ENCODE data around the gene TMEM38A.
"Not testable (repeated sequence)": the region's sequence is repeated elsewhere in the genome, so short reads cannot be mapped to it uniquely, and the experiment has no call there.

Gene TMEM38A

DNA sequence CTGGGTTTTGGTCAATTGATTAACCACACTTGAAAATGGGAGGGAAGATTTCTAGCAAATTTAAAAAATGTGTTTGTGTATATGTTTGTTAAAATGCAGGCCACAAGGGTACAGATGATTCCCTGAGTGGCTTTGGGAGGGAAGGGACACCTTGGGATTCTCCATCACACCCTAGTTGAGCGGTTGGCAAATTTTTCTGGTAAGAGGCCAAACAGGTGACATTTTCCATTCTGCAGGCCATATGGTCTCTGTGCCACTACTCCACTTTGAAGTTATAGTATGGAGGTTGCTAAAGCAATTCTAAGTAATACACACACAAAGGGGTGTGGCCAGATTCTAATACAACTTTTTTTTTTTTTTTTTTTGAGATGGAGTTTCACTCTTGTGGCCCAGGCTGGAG lies 20.0 kb upstream of the TMEM38A start:
- DNase-seq, result no peak

DNA sequence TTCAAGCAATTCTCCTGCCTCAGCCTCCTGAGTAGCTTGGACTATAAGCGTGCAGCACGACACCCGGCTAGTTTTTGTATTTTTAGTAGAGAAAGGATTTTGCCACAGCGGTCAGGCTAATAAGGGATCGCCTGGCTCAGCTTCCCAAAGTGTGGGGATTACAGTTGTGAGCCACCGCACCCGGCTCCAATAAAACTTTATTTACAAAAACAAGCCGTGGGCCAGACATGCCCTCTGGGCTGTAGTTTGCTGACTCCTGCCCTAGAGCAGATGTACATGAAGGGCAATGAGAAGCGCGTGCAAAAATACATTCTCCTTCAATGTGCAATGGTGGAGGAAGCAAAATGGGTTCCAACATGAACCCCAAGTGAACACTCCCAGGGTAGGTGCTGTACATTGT lies 19.2 kb upstream of the TMEM38A start:
- DNase-seq, result no peak

- no peak for DNase-seq
Observed at GRCh38 chr19:16645140-16645539, 15.8 kb upstream of the TMEM38A start.

DNA sequence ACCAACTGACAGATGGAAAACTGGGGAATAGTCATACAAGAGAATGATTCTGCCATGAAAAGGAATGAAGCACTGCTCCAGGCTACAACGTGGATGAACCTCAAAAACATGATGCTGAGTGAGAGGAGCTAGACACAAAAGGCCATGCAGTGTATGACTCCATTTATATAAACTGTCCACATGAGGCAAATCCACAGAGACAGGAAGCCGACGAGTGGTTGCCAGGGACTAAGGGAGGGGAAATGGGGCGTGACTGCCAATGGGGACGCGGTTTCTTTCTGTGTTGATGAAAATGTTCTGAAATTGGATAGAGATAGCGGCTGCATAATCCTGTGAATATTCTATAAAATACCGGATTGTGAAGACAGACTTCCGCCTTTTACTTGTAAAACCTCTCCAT lies 11.2 kb upstream of the TMEM38A start:
- DNase-seq, result no peak

- DNase-seq, result no peak
Observed at GRCh38 chr19:16650821-16651220, 10.1 kb upstream of the TMEM38A start.

DNA sequence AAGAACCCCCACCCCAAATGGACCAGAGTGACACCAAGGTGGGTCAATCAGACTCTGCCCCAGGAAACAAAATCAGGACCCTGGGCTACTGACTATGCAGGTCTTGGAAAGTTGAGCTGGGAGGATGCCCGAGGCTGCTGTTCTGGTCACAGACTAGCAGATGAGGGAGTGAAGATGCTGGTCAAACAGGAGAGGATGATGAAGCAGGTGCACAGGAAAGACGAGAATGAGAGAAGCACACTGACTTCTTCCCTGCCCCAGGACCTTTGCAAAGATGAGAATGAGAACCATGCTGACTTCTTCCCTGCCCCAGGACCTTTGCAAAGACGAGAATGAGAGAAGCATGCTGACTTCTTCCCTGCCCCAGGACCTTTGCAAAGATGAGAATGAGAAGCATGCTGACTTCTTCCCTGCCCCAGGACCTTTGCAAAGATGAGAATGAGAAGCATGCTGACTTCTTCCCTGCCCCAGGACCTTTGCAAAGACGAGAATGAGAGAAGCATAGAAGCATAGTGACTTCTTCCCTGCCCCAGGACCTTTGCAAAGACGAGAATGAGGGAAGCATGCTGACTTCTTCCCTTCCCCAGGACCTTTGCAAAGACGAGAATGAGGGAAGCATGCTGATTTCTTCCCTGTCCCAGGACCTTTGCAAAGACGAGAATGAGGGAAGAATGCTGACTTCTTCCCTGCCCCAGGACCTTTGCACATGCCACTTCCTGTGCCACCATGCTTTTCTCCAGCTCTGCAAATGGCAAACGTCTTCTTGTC lies 9.3 kb upstream of the TMEM38A start:
- DNase-seq, result not testable (repeated sequence)

GRCh38 chr19:16652854-16653253 lies 8.1 kb upstream of the TMEM38A start:
- DNase-seq, result no peak

DNA sequence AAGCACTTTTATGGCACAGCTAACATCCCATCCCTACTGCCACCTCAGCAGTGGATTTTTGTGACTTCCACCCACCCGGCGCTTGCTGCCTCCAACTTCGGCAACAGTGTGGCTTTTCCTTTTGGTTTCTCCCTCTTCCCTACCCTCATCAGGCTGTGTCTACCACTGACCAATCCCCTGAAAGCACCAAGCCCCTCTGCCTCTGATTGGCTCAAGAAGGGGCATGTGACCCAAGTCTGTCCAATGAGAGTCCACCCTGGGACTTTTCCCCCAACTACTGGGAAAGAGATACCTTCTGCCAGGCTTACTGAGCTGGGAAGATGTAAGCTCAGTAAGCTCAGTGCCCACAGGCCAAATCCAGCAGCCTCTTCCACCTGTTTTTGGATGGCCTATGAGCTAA lies 6.8 kb upstream of the TMEM38A start:
- DNase-seq, result no peak

DNA sequence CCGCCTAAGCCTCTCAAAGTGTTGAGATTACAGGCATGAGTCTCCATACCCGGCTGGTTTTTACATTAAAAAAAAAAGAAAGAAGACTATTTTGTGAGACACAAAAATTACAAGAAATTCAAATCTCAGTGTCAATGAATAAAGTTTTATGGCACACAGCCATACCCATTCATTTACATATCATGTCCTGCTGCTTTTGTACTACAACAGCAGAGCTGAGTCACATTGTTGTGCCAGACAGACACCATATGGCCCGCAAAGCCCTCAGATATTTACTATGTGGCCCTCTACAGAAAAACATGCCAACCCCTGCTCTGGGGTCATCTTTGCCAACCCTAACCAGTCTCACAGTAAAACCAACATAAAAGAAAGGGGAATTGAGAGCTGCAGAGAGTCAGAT lies 6.3 kb upstream of the TMEM38A start:
- DNase-seq, result no peak

- no peak for DNase-seq
Observed at GRCh38 chr19:16655727-16656126, 5.2 kb upstream of the TMEM38A start.

DNA sequence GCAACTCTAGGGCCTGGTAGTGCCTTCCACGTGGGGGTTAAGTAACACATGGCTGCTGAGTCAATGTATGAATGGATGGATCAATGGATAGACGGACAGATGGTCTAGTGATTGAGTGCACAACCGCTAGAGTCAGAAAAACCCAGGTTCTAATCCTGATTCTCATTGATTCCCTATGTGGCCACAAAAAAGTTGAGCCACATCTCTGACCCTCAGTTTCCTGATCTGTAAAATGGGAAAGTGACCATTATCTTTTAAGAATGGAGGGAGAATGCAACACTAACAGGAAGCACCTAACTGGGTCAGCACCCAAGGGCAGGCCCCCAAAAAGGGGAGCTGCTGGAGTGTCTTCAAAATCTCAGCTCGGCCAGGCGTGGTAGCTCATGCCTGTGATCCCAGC lies 3.6 kb upstream of the TMEM38A start:
- DNase-seq, result no peak

DNA sequence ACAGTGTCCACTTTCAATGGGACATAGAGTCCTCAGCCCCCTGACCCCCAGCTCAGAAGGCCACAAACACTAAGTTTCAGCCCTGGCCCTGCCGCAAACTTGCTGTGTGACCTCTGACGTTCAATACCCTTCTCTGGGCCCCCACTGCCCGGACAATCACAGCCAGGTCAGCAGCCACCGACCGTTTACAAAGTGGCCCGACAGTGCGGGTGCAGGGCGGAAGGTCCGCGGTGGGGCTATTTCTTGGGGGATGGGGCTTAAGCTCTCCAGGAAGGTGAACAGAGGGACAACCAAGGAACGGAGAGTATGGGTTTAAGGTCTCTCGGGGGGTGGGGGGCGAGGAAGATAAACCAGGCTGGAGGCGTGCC lies 1.5 kb upstream of the TMEM38A start:
- no peak for DNase-seq

GRCh38 chr19:16659832-16660708 lies 869 bp upstream of the TMEM38A start, which contains the start of gene SMIM7:
SMIM7 (minus strand) TSS chr19:16660144; CDS start chr19:16660110, 34 bp downstream.
- DNase-seq, result peak; percentile 99

- peak; percentile 11 for DNase-seq
Observed at GRCh38 chr19:16661480-16662034, 618 bp downstream of the TMEM38A start.

DNA sequence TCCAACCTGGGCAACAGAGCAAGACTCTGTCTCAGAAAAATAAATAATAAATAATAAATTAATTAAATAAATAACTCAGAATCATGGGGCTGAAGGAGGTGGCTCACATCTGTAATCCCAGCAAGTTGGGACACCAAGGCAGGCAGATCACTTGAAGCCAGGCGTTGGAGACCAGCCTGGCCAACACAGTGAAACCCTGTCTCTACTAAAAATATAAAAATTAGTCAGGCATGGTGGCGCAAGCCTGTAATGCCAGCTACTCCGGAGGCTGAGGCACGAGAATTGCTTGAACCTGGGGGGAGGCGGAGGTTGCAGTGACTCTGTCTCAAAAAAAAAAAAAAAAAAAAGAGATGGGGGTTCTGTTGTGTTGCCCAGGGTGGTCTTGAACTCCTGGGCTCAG lies 7.2 kb downstream of the TMEM38A start:
- DNase-seq, result no peak

GRCh38 chr19:16668702-16669101 lies 7.8 kb downstream of the TMEM38A start:
- DNase-seq, result not testable (repeated sequence)

DNA sequence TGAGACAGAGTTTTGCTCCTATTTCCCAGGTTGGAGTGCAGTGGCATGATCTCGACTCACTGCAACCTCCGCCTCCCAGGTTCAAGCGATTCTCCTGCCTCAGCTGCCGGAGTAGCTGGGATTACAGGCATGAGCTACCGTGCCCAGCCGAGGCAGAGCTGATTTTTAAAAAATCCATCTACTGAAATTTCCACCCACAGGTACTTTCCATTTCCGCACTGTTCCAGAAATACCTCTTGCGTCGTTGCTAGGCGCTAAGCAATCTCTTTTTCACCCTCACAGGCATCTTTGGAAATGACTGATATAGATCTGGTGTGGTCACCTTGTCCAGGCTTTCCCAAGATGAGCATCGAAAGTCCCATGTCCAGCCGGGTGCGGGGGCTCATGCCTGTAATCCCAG lies 9.4 kb downstream of the TMEM38A start:
- no peak for DNase-seq

DNA sequence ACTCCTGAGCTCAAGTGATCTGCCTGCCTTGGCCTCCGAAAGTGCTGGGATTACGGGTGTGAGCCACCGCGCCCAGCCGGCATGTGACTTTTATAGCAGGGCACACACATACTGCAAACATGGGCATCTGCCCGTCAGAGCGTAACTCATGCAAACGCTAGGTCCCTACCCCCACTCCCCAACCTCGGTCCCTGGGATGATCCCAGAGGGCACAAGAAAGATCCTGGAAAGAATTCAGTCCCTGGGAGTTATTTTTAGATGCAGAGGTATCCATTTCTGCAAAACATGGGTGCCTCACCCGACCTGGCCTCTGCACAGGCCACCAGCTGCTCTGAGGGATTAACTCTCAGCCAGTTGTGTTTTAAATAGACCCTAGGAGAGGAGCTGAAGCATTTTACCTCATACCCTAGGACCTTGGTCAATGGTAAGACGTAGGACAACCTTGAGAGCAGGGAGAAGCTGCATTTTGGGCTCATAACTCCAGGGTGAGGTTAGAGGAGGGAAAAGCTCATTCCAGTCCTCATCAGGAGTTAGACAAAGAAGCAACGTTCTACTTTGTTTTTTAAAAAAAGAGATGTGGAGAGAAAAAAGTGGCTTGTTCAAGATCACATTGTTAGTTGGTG lies 10.8 kb downstream of the TMEM38A start:
- no peak for DNase-seq

DNA sequence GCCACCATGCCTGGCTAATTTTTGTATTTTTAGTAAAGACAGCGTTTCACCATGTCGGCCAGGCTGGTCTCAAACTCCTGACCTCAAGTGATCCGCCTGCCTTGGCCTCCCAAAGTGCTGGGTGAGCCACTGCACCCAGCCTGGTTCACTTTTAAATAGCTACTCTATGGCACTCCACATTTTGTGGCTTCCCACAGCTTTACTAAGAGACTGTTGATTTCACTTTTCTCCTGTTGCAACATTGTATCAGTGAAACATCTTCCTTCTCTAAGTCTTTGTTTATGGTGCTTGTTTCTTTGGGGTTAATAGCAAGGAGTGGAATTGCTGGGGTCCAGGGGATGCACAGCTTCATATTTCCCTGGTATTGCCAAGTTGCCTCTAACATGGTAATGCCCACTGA lies 12.3 kb downstream of the TMEM38A start:
- no peak for DNase-seq

- DNase-seq, result not testable (repeated sequence)
Observed at GRCh38 chr19:16673839-16674238, 12.9 kb downstream of the TMEM38A start.

DNA sequence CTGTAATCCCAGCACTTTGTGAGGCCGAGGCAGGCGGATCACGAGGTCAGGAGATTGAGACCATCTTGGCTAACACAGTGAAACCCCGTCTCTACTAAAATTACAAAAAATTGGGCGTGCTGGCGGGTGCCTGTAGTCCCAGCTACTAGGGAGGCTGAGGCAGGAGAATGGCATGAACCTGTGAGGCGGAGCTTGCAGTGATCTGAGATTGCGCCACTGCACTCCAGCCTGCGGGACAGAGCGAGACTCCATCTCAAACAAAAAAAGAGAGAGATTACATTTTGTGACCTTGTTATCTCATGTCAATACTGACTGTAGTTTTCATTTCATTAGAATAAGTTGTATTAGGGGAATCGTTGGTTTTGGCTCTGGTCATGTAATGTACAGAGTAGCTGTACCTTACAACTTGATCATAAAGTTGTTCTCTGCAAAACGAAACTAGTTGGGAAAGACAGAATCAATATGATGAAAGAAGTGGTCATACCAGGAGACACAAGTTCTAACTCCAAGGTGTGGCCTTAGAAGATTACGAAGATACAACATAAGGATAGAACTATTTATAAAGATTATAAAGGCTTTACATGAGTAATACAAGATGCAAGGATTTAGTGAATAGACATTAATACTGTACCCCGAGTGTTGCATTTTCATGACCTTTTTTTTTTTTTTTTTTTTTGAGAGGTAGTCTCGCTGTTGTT lies 15.3 kb downstream of the TMEM38A start:
- DNase-seq, result no peak

- DNase-seq, result no peak
Observed at GRCh38 chr19:16677055-16677454, 16.1 kb downstream of the TMEM38A start.

GRCh38 chr19:16678498-16678897 lies 17.6 kb downstream of the TMEM38A start:
- DNase-seq, result no peak

Data from stimulated activated CD4-positive, alpha-beta T cell treated with anti-CD3 and anti-CD28 coated beads, Interleukin-15, amount 100 ng/mL, for 24 hours (primary cell).